Peyer's patch (tissue), 4 donors: ENCODE measurements around the gene ELP2.

Source experiments
- CTCF ChIP-seq, 6 experiments: fragments of 450-650 bp in 4 of 6; fragments of 200-600 bp in 2 of 6; sonication (generic) in 1 of 6; IDR thresholded peaks; one replicate each; pipeline ENCODE4 v1.5.1; 2017 to 2019; ENCODE audit warnings: antibody characterized with exemption in 6 of 6, mild to moderate bottlenecking in 3 of 6, moderate library complexity in 1 of 6
- POLR2A ChIP-seq, 2 donors: fragments of 450-650 bp; IDR thresholded peaks; one replicate each; pipeline ENCODE4 v1.5.1; 2017; ENCODE audit warnings: antibody characterized with exemption in 2 of 2, mild to moderate bottlenecking in 2 of 2, moderate library complexity in 2 of 2

GRCh38 chr18:36114738-36115137 is 15.0 kb upstream of the ELP2 start:
- no peak for TF ChIP-seq CTCF (IDR thresholded peaks at IDR 0.05)
- no peak for TF ChIP-seq POLR2A (IDR thresholded peaks at IDR 0.05)
